ENCODE results near the gene SEMA6A.

SEMA6A gene

DNA sequence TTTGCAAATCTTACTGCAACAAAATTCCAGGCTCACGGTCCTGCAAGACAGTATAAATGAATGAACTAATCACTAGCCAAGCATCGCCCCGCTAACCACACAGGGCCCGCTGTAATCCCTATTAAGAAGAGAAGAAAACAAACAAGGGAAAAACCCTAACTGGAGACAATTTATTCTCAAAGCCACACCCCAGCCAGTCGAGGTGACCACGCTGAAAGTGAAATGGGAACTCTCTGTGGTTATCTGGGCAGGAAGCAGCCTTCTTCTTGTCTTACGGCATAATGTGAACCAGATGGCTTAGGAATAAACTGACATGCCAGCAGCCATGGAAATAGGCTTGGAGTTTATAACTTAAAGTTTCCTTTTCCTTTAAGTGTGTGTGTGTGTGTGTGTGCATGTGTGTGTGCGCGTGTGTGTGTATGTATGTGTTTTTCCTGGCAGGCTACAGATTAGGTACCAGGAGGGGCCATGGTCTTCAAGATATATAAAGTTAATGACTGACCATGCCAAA is 120.2 kb downstream of the SEMA6A start:
- DNase-seq = no peak

DNA sequence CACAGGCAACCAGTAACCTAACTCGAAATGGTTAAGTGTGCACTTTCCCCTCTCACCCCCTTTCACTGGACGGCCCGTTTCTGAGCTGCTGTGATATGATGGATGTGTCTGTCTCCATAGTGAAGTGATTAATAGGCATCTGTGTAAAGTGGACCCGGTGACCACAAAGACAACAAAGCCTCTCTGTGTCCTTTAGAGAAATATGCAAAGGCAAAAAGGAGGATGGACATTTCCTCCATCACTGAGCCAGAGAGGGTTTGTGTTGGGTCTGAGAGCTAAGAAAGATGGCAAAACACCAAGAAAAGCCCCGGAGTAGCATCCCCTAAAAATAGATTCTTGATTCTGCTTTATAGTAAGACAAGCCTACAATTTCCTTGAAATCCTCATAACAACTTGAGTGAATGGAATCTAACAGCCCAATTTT is 120.6 kb downstream of the SEMA6A start:
- DNase-seq = no peak

DNA sequence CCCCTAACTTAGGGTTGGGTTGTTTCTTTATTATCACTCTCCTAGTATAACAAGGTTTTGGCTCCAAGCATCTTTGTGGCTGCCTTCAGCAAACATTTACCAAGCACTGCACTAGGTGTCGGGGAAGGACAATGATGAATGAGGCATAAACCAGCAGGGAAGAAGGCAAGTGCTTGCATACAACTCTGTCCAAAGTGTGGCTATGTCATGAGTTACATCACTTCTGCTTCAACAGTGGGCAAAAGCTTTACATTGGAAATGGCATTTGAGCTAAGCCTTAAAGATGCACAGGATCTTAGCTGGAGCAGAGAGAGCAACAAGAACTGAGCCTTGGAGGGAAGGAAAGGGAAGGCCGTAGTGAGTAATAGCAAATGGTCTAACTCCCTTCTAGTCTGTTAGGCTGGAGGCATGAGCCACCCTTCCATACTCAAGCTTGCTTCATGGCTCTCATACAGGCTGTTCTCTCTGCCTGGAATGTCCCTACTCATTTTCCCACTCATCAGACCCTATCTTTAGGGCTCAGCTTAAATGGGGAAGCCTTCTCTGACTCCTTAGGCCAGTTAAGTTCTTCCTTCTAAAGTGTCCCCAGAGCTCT is 121.8 kb downstream of the SEMA6A start:
- DNase-seq = no peak

DNA sequence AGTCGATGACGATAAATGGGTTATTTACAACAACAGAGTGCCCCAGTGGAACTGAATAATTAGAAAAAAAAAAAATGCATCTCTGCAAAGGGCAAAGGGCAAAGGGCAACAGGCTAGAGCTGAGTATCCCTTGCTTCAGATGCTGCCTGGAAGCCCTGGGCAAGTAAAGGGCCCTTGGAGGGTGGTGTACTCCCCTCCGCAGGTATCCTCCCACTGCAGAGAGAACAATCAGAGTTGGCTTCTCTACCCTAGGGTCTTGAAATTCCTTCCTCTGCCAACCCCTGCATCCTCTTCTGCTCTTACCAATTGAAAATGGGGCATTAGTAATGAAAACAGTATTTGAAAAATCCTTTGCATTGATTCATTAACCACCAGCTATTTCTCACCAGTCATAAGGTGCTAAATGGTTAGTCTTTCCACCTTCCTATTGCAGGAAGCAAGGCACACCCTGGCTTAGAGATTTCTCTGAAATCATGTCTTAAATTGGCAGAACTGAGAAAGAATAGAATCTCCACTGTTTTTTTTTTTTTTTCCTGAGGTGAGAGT is 122.6 kb downstream of the SEMA6A start:
- DNase-seq = no peak

DNA sequence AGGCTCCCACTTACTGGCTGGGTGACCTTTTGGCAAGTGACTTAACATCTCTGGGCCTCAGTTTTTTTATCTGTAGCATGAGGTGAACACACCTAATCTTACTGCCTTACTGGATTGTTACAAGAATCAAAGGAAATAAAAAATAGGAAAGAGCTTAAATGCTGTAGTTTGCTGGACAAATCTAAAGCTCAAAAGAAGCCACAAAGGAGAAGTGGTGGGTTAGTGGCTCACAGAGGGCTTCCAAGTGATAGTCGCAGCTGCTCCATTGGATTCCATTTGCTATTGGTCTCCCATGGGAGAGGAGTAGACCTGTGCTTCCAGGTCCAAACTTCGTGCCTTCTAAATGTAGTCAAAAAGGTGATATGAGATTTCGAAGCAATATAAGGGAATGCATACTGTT is 123.6 kb downstream of the SEMA6A start:
- no peak for DNase-seq

DNA sequence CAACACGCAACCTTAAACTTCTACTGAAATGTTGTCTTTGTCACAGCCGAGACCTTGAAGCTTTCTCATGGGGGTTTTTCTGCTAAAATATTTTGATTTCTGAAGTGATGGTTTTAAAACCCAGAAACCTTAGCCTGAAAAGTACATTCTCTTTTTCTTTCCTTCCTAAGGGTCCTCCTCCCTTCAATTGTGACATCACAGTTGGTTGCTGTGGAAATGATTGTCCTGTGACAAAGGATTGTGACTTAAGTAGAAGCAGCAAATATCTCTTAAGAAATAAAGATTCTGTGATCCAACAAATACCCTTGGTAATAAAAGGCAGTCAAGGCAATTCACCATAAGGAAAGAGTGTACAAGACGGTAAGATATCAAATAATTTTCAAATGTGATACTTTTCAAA is 125.2 kb downstream of the SEMA6A start:
- DNase-seq = no peak

DNA sequence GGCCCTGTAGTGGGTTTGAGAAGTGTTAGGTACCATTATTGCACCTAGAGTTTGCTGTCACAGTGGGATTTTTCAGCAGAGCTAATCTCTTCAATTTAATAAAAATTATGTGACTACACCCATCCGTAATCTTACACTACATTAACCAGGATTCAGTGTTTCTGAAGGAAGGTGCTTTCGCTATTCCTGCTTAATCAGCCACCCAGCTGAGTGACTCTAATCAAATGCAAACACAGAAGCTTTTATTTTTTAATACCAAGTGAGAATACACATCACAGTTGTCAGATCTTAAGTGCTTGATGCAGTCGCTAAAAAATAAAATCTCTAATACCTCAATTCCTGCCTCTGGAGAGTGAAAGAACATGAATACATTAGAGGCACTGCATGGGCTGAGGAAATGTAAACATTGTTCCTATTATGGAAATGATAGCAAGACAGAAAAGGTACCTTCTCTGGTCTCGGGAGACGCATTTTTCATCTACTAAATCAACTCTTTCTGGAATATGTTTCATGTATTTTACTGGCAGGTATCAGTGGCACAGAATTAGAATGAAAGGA is 125.7 kb downstream of the SEMA6A start:
- no peak for DNase-seq

DNA sequence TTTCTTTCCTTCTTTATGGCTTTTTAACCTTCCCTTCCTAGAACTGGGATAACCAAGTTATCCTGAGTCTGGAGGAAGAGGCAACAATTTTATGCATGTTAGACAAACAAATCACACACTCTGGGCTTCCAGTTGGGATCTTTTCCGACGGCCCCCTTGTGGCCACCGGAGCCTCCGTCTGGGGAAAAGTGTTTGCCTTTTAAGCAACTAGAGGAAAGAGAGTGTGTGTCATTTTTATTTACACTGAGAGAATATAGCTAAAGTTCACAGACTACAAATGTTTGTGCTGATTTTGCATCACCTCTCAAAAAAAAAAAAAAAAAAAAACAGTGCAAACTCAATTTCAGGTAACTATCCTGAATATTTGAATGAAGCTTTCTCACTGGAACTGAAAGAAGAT is 126.2 kb downstream of the SEMA6A start:
- DNase-seq = no peak

DNA sequence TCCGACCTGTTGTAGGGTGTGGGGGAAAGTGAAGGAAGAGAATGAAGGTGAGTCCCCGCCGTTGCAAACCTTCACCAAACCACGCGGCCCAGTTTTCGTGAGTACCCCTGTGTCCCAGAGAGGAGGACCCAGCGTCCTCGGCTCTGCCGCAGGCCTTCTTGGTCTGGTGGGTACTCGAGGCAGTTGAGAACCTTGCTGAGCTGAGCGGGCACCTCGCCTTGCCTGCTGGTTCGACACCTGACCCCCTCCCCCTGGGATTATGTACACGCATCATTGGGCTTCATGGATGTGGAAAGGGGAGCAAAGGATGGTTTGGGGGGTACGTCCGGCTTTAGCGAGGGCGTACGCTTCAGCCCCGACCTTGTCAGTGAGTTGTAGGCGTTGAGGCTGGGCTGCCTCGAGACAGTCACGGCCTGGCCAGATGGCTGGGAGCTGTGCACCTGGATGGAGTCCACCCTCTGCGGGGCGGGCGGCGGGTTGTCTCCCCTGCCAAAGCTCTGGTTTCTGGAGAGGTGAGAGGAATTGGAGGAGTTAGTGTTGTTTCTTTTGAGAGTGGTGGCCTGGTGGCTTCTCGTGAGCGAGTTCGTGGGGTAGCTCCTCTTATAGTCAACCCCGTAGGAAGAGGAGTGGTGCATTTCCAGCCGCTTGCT is 128.1 kb downstream of the SEMA6A start:
- no peak for DNase-seq

DNA sequence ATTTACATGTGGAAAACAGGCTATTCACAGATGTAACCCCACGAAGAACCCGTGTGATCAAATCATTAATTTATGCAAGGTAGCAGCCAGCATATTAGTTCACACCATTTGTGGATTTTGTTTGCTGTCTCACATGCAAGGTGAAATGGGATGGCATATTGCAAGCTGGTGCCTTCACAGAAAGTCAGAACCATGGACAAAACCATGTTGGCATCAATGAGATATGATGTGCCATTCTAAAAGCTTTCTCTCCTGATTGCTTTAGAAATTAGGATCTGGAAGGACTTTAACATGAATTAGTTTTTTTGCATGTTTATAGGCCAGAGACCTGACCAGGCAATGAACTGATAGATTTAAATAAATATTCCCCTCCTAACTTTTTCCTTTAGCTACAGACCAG is 129.3 kb downstream of the SEMA6A start:
- no peak for DNase-seq

DNA sequence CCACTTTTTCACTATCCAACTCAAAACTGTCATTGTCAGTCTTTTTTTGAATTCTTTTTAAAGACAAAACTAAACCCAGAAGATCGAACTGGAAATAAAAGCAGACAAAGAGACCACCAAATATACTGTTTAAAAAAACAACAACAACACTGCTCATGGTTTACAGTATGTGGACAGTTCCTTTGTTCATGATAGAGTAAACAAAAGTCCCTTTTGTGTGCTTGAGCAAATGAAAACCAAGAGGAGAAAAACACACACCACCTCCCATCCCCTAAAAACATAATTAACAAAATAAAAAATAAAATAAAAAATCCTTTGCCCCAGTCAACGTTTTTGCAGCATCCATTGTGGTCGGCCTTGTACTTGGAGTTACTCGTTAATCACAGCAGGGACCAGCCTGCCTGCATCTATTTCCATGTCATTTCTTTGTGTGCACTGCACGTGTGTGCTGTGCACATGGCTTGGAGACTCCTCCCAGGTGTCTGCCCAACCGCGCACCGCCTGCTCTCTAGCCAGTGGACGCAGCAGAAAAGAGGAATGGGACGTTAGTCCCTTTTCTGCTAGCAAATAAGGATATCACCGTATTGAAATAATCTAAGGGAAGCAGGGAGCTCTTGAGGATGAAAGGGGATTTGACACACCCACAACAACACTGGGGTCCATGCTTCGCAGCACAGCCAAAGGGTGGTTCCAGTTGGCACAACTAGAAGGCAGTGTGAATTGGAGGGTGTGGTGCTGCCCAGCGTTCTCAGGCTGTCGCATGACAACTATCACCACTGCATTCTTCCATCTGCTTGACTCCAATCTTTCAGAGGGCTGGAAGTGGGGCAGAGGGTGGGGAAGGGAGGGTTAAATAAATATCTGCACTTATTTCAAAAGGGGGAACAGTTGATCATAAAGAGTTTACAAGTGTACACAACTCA is 130.0 kb downstream of the SEMA6A start:
- DNase-seq = no peak

DNA sequence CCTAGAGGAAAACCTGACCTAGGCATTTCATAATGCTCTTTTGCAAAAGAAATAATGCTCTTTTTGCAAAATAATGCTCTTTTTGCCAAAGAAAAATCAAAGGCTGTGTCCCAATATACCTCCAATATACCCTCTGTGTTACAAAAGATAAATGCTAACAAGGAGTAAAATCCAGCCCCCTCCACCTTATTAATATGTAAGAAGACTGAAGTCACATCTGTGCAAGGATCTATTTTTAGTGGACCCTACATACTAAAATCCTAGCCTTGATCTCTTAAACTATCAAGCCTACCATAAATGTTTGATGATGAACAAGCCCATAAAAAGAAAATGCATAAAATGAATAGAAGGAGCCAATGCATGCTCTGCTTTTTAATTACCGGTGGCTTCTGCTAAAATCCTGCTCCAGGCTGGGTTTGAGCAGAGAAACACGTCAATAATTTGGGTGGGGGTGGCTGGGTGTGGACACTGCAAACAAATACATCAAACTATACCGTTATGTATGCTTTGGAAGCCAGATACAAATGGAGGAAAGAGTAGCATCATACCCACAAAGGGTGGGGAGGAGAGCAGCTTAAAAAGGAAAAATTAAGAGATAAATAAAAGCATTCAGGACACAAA is 131.6 kb downstream of the SEMA6A start:
- no peak for DNase-seq

DNA sequence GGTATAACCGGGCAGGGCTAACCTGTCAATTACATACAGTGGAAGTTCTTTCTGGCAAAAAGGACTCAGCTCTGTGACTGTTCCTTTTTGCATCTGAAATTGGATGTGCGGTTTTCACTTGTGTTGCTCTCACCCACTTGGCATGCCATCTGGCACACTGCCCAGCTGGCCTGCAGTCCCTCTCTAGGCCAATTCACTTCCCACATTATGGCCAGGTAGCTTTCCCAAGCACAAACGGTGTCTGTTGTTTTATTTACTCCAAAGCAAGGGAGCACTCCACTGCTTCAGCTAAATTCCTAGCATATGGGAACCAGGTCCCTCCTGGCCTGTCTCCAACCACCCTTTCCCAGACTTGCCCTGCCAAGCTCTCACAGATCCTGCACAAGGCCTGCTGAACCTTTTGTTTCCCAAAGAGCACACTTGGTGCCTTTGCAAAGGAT is 132.5 kb downstream of the SEMA6A start:
- DNase-seq = no peak

DNA sequence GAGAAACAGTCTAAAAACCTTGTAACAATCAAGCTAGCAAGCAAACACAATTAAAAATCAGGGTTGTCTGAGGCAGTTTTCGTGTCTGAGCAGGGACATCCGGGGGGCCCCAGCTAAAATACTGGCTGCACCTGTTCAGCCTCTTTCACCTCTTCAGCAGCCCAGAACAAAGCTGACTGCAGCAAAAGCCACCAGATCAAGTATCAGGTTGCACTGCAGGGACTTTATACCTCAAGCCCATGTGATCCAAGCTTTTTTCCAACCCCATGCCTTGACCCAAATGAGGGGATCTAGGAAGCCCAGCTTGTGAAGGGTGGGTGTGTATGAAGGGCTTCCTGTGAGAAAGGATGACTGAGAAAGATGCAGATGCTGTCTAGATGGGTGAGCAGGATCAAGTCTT is 133.4 kb downstream of the SEMA6A start:
- DNase-seq = no peak

DNA sequence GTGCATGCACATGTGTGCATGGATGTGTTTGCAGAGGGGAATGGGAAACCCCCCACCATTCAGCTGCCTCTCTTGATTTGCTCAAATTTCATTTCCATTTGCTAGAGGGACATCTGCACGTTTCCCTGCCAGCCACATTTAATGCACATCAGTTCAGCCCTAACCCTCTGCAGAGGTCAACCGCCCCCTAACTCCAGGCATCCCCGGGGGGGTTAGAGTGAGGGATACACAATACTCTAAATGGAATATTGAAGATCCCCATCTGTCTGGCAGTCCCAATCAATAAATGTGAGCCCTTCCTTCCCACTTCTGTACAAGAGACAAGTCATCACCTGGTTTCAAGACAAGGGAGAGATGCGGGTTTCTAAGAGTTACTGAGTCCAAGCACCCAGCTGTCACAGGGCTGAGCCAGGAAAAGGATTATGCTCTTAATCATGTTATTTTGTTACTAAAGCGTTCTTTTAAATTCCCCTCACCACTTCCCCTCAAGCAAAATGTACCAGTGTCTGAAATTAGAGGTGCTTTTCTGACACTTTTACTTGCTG is 134.1 kb downstream of the SEMA6A start:
- DNase-seq = no peak

DNA sequence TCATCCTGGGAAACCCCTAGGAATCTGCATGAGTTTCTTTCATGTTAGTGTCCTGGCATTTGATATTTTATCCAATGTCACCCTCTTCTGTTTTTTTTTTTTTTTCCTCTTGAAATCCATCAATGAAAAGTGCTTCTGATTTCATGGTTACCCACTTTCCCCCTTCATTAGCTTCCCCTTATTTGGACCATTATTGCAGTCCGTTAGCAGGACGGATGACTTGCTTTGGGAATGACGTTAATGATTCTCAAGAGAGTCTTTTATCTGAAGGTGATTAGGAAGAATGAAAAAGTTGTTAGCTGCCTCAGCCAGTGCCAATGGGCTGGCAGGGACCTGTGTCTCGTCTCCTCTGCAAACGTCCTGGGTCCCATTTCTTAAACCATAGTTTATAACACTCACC is 134.7 kb downstream of the SEMA6A start:
- DNase-seq = no peak

DNA sequence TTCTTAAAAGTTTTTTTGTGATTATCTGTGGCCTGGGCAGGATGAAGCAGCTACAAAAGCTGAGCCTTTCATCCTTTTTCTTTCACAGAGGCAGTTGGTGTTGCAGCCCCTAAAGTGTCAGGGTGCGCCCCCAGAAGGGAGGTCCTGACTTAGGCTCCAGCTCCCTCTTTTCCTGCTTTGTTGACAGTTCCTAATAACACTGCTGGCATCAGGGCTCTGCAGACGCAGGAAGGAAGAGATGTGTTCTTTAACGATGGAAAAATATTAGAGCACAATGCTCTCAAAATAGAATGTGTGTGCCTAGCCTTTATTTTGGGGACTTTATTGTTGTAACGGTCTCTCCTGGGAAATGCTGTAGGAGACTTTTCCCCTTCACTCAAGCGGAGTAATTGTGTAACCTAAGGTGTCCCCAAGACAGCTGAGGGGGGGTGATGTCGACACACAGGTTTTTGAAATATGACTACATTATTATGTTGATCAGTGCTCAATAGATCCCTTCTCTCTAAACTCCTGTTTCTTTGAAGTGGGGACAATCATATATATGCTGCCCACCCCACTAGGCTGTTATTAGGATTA is 135.6 kb downstream of the SEMA6A start:
- DNase-seq = no peak

DNA sequence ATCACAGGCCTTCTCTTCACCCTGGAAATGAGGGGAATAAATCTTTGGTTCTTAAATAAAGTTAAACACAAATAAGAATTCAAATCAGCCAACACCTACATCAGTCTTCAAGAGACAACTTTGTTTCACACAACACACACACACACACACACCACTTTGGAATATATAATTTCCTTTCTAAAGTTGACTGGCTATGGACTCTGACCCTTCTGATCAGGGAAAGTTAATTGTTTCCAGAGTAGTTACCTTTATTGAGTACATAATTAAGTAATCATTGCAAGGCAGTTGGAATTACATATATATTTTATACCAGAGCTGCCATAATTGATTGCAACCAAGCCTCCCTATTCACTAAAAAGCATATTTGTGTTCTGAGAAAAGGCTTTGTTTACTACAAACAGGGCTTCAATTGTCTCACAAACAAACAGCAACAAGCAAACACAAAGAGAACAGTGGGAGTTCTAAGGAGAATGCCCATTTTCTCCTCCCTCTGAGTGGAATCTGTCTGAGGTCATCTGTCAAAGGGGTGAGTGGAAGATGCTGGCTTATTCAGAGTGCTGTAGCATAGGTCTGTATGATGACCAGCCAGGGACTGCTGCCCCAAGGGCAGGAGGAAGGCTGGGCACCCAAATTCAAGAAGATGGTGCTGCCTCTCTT is 136.6 kb downstream of the SEMA6A start:
- DNase-seq = no peak

DNA sequence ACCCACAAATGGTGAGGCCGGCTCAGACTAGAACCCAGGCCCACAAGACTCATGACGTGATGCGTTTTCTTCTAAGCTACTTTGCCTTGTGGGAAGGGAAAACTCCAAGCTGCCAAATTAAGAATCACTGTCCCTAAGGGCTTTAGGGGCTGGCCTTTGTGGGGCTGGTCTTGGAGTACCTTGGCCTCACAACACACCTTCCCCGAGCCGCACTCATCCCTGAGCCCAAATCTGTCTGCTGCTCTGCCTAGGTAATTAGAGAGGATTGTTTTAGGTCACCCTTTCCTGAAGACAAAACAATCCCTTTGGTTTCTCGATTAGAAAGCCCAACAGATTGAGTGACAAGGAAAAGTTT is 137.3 kb downstream of the SEMA6A start:
- DNase-seq = no peak

DNA sequence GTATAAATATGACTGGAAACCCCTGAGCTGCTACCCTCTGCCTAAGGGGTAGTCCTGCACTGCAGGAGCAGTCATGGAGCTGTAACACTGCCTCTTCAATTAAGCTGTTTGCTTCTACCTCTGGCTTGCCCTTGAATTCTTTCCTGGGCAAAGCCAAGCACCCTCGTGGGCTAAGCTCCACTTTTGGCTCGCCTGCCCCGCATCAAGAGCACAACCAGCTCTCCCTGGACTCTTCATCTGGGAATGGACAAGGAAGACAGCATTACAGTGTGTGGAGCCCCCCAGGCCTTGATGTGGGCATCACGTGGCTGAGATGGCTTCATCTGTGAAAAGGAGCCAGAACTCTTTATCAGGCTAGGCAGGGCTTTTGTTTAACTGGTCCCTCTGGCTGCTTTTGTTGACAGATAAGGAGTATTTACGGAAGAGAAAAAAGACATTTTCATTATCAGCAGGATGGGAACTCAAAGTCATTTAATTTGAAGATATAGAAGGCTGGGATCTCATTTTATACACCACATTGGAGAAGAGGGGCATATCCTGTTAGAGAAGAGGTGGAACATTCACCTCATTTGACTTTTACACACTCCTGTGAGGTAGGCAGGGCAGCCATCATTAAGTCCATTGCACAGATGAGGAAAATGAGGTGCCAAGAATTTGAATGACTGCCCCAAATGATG is 137.8 kb downstream of the SEMA6A start:
- DNase-seq = no peak

DNA sequence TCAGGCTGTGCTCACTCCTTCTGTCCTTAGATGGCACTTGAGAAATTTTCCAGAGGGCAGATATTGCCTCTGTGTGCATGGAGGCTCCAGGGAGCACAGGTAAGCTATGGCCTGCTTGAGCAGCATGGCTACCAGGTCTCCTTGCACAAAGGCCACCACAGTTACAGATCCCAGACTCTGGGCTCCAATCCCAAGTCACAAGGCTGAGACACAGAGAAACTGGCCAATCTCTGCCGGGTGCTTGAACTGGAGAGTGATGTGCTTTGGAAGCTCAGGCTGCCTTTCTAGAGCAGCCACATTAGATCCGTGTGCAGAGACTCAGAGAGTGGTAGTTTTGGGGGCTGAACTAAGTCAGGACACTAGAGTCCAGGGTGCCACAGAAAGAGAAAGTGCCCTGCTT is 145.7 kb downstream of the SEMA6A start:
- no peak for DNase-seq

Measured in activated effector memory CD4-positive, alpha-beta T cell treated with anti-CD3 and anti-CD28 coated beads, Interleukin-2, amount 50 U/mL, for 16 hours (primary cell).